Epithelial cell of esophagus (primary cell): ENCODE results near the gene ALOX15.

Source experiments
- DNase-seq: peaks from one replicate; pipeline ENCODE4 v3.0.0; 2010; ENCODE audit warnings: low read depth
- H3K4me3 ChIP-seq: 2 replicates; pipeline ENCODE4 v1.5.1; 2011; ENCODE audit warnings: mild to moderate bottlenecking, low read length, control low read depth
- TF ChIP-seq, protein P1 (sequence below): IDR thresholded peaks from 2 replicates; pipeline ENCODE4 v1.5.1; 2011; ENCODE audit warnings: low read depth, mild to moderate bottlenecking, low read length, control low read depth, inconsistent platforms; ENCODE audit not compliant: insufficient read depth; ENCODE audit errors: missing control alignments

The ALOX15 gene

DNA sequence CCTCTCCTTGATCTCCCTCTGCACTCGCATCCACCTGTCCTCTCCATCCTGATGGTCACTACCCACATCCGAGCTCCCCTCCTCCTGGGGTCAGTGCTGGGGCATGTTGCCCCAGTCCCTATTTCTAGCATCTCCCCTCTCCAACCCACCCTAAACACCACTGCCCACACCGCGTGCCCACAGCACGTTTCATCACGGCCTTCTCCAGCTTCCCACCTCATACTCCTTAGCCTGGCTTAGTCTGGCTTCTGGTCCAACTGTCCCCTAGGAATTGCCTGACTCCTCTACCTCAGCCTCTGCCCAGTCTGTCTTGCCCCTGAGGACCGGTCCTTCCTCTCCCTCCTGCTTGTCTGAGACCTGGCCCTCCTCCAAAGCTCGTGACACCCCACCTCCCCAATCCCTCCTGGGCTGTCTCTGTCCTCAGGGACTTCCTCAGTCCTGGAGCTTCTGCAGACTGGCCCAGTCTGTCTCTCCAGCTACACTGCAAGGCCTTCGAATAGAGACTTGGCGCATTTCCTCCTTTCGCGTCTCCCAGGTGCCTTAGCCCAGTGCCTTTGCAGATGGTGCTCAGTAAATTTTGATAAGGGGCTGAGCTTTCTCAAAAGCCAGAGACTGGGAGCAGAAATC is 4.9 kb downstream of the ALOX15 start:
- TF ChIP-seq, protein P1, sequence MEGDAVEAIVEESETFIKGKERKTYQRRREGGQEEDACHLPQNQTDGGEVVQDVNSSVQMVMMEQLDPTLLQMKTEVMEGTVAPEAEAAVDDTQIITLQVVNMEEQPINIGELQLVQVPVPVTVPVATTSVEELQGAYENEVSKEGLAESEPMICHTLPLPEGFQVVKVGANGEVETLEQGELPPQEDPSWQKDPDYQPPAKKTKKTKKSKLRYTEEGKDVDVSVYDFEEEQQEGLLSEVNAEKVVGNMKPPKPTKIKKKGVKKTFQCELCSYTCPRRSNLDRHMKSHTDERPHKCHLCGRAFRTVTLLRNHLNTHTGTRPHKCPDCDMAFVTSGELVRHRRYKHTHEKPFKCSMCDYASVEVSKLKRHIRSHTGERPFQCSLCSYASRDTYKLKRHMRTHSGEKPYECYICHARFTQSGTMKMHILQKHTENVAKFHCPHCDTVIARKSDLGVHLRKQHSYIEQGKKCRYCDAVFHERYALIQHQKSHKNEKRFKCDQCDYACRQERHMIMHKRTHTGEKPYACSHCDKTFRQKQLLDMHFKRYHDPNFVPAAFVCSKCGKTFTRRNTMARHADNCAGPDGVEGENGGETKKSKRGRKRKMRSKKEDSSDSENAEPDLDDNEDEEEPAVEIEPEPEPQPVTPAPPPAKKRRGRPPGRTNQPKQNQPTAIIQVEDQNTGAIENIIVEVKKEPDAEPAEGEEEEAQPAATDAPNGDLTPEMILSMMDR: no peak
- no peak overlapping the region for H3K4me3 ChIP-seq

DNA sequence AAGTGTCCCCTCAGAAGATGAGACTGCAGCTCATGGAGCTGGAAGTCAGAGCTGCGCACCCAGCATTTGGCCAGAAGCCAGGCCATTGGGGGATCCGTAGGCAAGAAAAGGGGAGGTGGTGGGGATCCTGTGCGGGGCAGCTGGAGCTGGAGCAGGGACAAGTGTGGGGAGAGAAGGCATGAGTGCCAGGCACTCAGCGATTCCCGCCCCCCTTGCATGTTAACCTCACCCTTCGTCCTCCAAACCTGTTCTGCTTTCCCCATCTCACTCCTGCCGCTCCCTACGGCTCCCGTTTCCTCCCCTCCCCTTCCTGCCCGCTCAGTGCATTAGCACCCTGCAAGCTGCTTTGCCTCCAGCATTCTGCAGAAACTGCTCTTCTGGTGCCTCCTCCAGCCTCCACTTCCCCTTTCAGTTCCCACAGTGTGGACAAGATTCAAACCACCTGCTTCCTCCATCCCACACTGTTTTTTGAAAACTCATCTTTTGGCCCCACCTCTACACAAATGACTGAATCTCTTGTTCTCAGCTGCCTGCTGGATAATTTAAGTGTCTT is 5.6 kb downstream of the ALOX15 start:
- no peak overlapping the region for H3K4me3 ChIP-seq
- TF ChIP-seq, protein P1: no peak
- no peak for DNase-seq

More for the DNA sequence above, 4.9 kb downstream of the ALOX15 start:
- DNase-seq: no peak

DNA sequence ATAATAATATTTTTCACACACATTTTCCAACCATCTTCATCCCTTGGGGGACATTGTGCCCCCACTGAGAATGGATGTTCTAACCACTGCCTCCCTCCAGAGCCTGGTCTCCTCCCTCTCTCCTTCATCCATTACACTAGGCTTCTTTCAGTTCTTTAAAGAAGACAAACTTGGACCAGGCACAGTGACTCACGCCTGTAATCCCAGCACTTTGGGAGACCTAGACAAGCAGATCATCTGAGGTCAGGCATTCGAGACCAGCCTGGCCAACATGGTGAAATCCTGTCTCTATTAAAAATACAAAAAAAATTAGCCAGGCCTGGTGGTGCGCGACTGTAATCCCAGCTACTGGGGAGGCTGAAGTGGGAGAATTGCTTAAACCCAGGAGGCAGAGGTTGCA is 6.5 kb downstream of the ALOX15 start:
- TF ChIP-seq, protein P1: no peak
- DNase-seq: no peak

DNA sequence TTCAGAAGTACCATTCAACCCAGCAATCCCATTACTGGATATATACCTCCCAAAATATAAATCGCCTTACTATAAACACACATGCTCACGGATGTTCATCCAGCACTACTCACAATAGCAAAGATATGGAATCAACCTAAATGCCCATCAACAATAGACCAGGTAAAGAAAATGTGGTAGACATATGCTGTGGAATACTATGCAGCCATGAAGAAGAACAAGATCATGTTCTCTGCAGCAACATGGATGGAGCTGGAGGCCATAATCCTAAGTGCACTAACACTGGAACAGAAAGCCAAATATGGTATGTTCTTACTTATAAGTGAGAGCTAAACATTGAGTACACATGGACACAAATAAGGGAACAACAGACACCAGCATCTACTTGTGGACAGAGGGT is 7.8 kb downstream of the ALOX15 start:
- TF ChIP-seq, protein P1: no peak
- DNase-seq: no peak
- H3K4me3 ChIP-seq: no peak overlapping the region

More for the DNA sequence above, 6.5 kb downstream of the ALOX15 start:
- no peak overlapping the region for H3K4me3 ChIP-seq

DNA sequence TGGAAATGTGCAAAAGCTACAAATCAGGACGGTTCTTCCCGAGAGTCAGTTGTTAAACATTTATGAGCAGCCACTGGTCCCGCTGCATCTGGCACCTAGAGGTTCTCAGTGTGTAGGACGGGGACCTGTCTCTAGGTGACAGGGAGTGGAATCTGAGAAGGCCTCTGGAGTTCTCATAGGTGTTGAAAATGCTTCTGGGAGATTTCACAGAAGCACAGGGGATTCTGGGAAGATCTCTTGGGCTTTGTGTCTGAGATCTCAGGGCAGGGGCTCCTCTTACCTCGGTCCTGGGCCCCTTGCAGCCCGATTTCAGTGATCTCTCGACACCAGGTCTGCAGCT is 8.9 kb downstream of the ALOX15 start:
- no peak overlapping the region for H3K4me3 ChIP-seq
- no peak for DNase-seq
- TF ChIP-seq, protein P1: no peak

DNA sequence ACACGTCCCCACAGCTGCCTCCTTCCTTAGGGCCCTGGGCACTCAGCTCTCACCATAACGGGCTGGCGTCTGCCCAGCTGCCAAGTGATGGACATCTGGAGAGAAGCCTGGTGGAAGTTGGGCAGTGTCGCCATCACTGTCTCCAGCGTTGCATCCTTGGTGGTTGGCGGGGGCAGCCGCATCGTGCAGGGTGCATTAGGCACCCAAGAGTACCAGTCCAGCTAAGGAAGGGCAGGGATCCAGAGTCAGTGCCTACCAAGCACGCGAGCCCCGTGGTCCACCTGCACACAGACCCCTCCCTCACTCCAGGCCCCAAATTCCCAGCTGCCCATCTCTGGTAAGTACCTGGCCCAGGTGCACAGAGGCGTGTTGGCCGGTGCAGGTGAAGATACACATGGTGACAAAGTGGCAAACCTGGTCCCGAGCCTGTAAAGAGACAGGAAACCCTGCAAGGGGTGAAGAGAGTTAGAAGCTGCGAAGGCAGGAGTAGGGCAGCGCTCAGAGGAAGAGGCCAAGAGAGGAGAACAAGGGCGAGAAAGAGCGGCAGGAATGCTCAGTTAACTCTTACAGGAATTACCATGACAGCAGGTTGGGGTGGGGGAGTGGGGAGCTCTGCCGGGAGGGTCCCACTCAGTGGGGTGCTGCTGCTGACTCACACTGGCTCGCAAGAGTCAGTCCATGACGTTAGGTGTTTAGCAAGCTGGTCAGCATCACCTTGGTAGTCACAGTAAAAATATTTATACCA is 9.5 kb downstream of the ALOX15 start:
- no peak for DNase-seq
- TF ChIP-seq, protein P1: no peak
- no peak overlapping the region for H3K4me3 ChIP-seq

DNA sequence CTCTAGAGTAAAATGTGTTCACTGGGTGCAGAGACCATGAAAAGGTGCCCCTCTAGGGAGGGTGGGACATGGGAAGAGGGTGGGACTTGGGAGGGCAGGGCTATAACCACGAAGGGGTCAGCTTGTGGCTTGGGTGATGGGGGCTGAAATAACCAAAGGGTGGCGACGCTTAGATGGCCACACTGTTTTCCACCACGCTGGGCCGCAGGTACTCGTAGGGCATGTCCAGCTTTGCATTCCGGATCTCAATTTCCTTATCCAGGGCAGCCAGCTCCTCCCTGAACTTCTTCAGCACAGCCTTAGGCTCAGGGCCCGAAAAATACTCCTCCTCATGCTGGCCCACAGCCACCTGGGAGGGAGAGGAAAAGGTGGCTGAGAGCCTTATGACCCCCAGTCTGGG is 10.0 kb downstream of the ALOX15 start:
- TF ChIP-seq, protein P1: no peak
- H3K4me3 ChIP-seq: no peak overlapping the region

More for the DNA sequence above, 10.0 kb downstream of the ALOX15 start:
- DNase-seq: no peak
